HCT116 (cell line): ENCODE data around the gene GGA2. TPM values are rescaled to one million over a fixed set of nuclear protein-coding genes. Genes with fewer than 3 reads are reported as not detected.

Source experiments
- ATAC-seq: fragments of 200-7000 bp; cut with Tn5 transposase; 2 replicates; pipeline ENCODE4 v1.9.1; 2020; ENCODE audit warnings: mild to moderate bottlenecking, moderate library complexity
- BruUV-seq: library from RNA; stranded (reverse); fragments of 400-500 nt; replicated peaks from 2 replicates; lab custom pipeline; 2021; lab: Mats Ljungman, UMichigan
- CTCF ChIA-PET: fragments of 300-600 bp; sonication (Branson Sonifier 250); formaldehyde crosslinking; loops from one replicate; lab custom pipeline; 2021; ENCODE audit warnings: antibody characterized with exemption; lab: Charles Lee
- POLR2A ChIA-PET: fragments of 300-600, 350-600 bp; sonication (Branson Sonifier 250); formaldehyde crosslinking; loops from one replicate; lab custom pipeline; 2021; ENCODE audit warnings: antibody characterized with exemption; lab: Charles Lee
- RAD21 ChIA-PET, 2 experiments: fragments of 300-600 bp; sonication (Branson Sonifier 250); formaldehyde crosslinking; loops; one replicate each; lab custom pipeline; 2023; ENCODE audit warnings: low total read pairs in 2 of 2; ENCODE audit not compliant: uncharacterized antibody in 2 of 2, unreplicated experiment in 2 of 2, low non-redundant PET in 1 of 2; lab: Charles Lee
- DNase-seq: peaks from one replicate; pipeline ENCODE4 v3.0.0-alpha.2; 2010; ENCODE audit warnings: low read depth, low spot score
- H2AFZ ChIP-seq: fragments of 200-600 bp; shearing (Covaris generic), sonication (generic); 2 replicates; pipeline ENCODE4 v1.6.1; 2017; ENCODE audit warnings: low read depth, mixed run types, mixed read lengths, antibody characterized with exemption, low read length; ENCODE audit not compliant: poor library complexity, severe bottlenecking
- H3K27ac ChIP-seq: 2 replicates; pipeline ENCODE4 v1.5.1; 2012; ENCODE audit warnings: low read depth, low read length
- H3K27me3 ChIP-seq: fragments of 200-600 bp; sonication (generic); 2 replicates; pipeline ENCODE4 v1.6.1; 2016; ENCODE audit warnings: mixed run types, low read length, mixed read lengths; ENCODE audit not compliant: insufficient read depth
- H3K36me3 ChIP-seq, 2 experiments: fragments of 200-500 bp in 1 of 2; fragments of 200-600 bp in 1 of 2; sonication (Bioruptor generic) in 1 of 2; sonication (generic) in 1 of 2; 2 replicates each; pipeline versions ENCODE4 v1.5.1 to v1.6.1; 2014 to 2016; ENCODE audit warnings: low read length in 2 of 2, inconsistent platforms in 1 of 2, mixed read lengths in 1 of 2, mixed run types in 1 of 2; ENCODE audit not compliant: insufficient read depth in 2 of 2, control insufficient read depth in 1 of 2
- H3K4me1 ChIP-seq, 2 experiments: fragments of 200-600 bp in 1 of 2; sonication (generic) in 1 of 2; 2 replicates each; pipeline versions ENCODE4 v1.5.1 to v1.6.1; 2012 to 2017; ENCODE audit warnings: low read length in 2 of 2, inconsistent platforms in 1 of 2, mild to moderate bottlenecking in 1 of 2, mixed read lengths in 1 of 2, mixed run types in 1 of 2, moderate library complexity in 1 of 2; ENCODE audit not compliant: insufficient read depth in 2 of 2, control insufficient read depth in 1 of 2
- H3K4me2 ChIP-seq: fragments of 200-600 bp; sonication (generic); 2 replicates; pipeline ENCODE4 v1.6.1; 2017; ENCODE audit warnings: mixed run types, low read length, mixed read lengths
- H3K4me3 ChIP-seq, 2 experiments: fragments of 200-600 bp in 1 of 2; sonication (generic) in 1 of 2; replicated peaks in 1 of 2; 2 replicates each; pipeline ENCODE4 v1.5.1; 2011 to 2016; ENCODE audit warnings: low read length in 2 of 2, control low read depth in 1 of 2, low read depth in 1 of 2, mild to moderate bottlenecking in 1 of 2, mixed read lengths in 1 of 2, mixed run types in 1 of 2
- H3K79me2 ChIP-seq: fragments of 200-600 bp; sonication (generic); 2 replicates; pipeline ENCODE4 v1.6.1; 2017; ENCODE audit warnings: mild to moderate bottlenecking, mixed run types, low read length, moderate library complexity, mixed read lengths; ENCODE audit not compliant: insufficient read depth
- H3K9ac ChIP-seq: fragments of 200-600 bp; sonication (generic); 2 replicates; pipeline ENCODE4 v1.6.1; 2016; ENCODE audit warnings: low read length, mixed read lengths
- H3K9me2 ChIP-seq: fragments of 200-600 bp; sonication (generic), shearing (Covaris generic); 2 replicates; pipeline ENCODE4 v1.6.1; 2017; ENCODE audit warnings: mixed run types, mild to moderate bottlenecking, moderate library complexity; ENCODE audit not compliant: insufficient read depth
- H3K9me3 ChIP-seq, 2 experiments: fragments of 200-500 bp in 1 of 2; fragments of 200-600 bp in 1 of 2; sonication (Bioruptor generic) in 1 of 2; sonication (generic) in 1 of 2; 2 replicates each; pipeline ENCODE4 v1.6.1; 2014 to 2017; ENCODE audit warnings: low read length in 2 of 2, mixed read lengths in 2 of 2, inconsistent platforms in 1 of 2, low read depth in 1 of 2, mild to moderate bottlenecking in 1 of 2, mixed run types in 1 of 2, moderate library complexity in 1 of 2; ENCODE audit not compliant: control insufficient read depth in 1 of 2, insufficient read depth in 1 of 2
- H4K20me1 ChIP-seq: fragments of 200-600 bp; sonication (generic), shearing (Covaris generic); 2 replicates; pipeline ENCODE4 v1.6.1; 2017; ENCODE audit warnings: mixed run types, mild to moderate bottlenecking, moderate library complexity; ENCODE audit not compliant: insufficient read depth
- ATF3 ChIP-seq: IDR thresholded peaks from 2 replicates; pipeline ENCODE4 v1.6.1; 2012
- EGR1 ChIP-seq: IDR thresholded peaks from 2 replicates; pipeline ENCODE4 v1.6.1; 2012; ENCODE audit warnings: low read depth
- EZH2phosphoT487 ChIP-seq: fragments of 200-600 bp; IDR thresholded peaks from 2 replicates; pipeline ENCODE4 v1.6.1; 2018; ENCODE audit warnings: antibody characterized with exemption, borderline replicate concordance
- FOSL1 ChIP-seq: IDR thresholded peaks from 2 replicates; pipeline ENCODE4 v1.6.1; 2012; ENCODE audit warnings: low read depth
- MAX ChIP-seq: IDR thresholded peaks from 2 replicates; pipeline ENCODE4 v1.6.1; 2012
- REST ChIP-seq: IDR thresholded peaks from 2 replicates; pipeline ENCODE4 v1.6.1; 2012; ENCODE audit warnings: low read depth
- SIN3A ChIP-seq: IDR thresholded peaks from 2 replicates; pipeline ENCODE4 v1.6.1; 2012; ENCODE audit warnings: low read depth
- SRF ChIP-seq: IDR thresholded peaks from 2 replicates; pipeline ENCODE4 v1.6.1; 2012; ENCODE audit warnings: low read depth
- ZFX ChIP-seq: fragments of 450-650 bp; IDR thresholded peaks from 2 replicates; pipeline ENCODE4 v1.6.1; 2017
- ZNF274 ChIP-seq: fragments of 200-500 bp; sonication (Bioruptor generic); IDR thresholded peaks from 2 replicates; pipeline ENCODE4 v1.6.1; 2014; ENCODE audit warnings: mild to moderate bottlenecking, low read depth, low read length, inconsistent platforms
- intact Hi-C: fragments of 100-400 bp; cut with micrococcal nuclease; formaldehyde crosslinking; loops from 2 replicates; pipeline ENCODE4 v1.10.0; 2022
- total RNA-seq: library from RNA; stranded (reverse); gene quantifications from one replicate; pipeline ENCODE4 v1.2.1, GENCODE V29; 2021; ENCODE audit not compliant: unreplicated experiment

Gene GGA2
- total RNA-seq, 1 experiment from 2014 or later: 68.3 TPM

DNA sequence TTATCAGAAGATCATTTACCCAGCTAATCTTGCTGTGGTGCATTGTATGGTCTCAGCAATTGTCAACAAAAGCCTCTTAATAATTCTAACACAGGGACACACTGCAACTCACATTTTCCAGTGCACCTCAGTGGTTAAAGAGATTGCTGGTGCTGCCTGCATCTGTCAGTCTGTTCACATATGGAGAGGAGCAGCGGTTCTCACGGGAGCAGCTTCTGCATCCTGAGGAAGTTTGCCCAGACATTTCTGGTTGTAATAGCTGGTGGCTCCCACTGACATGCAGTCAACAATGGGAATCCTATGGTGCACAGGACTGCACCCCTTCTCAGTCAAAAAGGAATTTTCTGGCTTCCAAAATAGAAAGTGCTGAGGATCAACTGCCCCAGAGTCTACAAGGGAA lies 7.8 kb downstream of the GGA2 start:
- intact Hi-C loops: no loop called here
- Histone ChIP-seq H3K27me3 (no peaks in the 10 kb centered on the region), H3K27ac (no peak overlapping the region), H2AFZ (no peak overlapping the region), H3K9me3 (no peaks in the 10 kb centered on the region), H3K4me2 (no peak overlapping the region)
- no peak for ATAC-seq
- TF ChIP-seq EZH2phosphoT487 (no peak), FOSL1 (no peak), MAX (no peak), EGR1 (no peak), SIN3A (no peak), ZFX (no peak)
- TF ChIP-seq, all 23 proteins: peak for 0
- ChIA-PET POLR2A (no interaction called here), RAD21 (no interaction called here), CTCF (no interaction called here)
- Histone ChIP-seq H3K36me3 (peaks cover 0 to 7% of the 10 kb centered on the region in 2 experiments; a peak in 1 of 4 replicates), H3K79me2 (peaks cover 100% of the 10 kb centered on the region), H3K4me1 (peaks cover 19 to 49% of the 10 kb centered on the region in 2 experiments), H3K9ac (no peak overlapping the region), H3K4me3 (no peak overlapping the region), H4K20me1 (peaks cover 48% of the 10 kb centered on the region), H3K9me2 (no peaks in the 10 kb centered on the region)
- no peak for DNase-seq
- no TSS peak for BruUV-seq

DNA sequence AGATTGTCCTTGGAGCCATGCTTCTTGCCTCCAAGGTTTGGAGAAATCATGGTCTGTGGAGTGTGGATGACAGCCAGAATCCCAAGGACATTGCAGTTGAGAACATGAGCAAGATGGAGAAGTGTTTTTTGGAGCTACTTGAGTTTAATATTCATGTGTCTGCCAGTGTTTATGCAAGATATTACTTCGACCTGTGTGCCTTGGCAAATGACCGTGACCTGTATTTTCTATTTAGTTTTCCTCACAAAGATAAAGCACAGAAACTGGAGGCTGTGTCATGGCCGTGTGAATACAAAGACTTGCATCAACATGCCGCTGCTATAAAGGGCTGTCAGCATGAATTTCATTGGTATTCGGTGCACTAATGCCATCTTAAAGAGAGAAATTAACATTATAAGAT lies 9.0 kb downstream of the GGA2 start:
- POLR2A ChIA-PET: no interaction called here

More for the DNA sequence above, 9.0 kb downstream of the GGA2 start:
- ChIA-PET CTCF (no interaction called here), RAD21 (no interaction called here)
- H3K4me1 ChIP-seq: peaks cover 19 to 44% of the 10 kb centered on the region in 2 experiments
- H2AFZ ChIP-seq: no peak overlapping the region
- no peaks in the 10 kb centered on the region for H3K9me2 ChIP-seq
- DNase-seq (no peak), ATAC-seq (no peak)
- peaks cover 48% of the 10 kb centered on the region for H4K20me1 ChIP-seq
- H3K36me3 ChIP-seq: peaks cover 0 to 7% of the 10 kb centered on the region in 2 experiments; a peak in 1 of 4 replicates
- no TSS peak for BruUV-seq
- intact Hi-C loops: no loop called here
- peaks cover 98% of the 10 kb centered on the region for H3K79me2 ChIP-seq
- H3K27ac ChIP-seq: no peak overlapping the region
- TF ChIP-seq SRF (no peak), REST (no peak), MAX (no peak), ZNF274 (no peak), ATF3 (no peak)
- H3K9me3 ChIP-seq: no peaks in the 10 kb centered on the region
- H3K4me3 ChIP-seq: no peak overlapping the region
- no peaks in the 10 kb centered on the region for H3K27me3 ChIP-seq
- no peak overlapping the region for H3K9ac ChIP-seq
- no peak overlapping the region for H3K4me2 ChIP-seq
